Measurements from ENCODE around the gene WDR43.
"Not testable (repeated sequence)": the region's sequence is repeated elsewhere in the genome, so short reads cannot be mapped to it uniquely, and the experiment has no call there.

The WDR43 gene

DNA sequence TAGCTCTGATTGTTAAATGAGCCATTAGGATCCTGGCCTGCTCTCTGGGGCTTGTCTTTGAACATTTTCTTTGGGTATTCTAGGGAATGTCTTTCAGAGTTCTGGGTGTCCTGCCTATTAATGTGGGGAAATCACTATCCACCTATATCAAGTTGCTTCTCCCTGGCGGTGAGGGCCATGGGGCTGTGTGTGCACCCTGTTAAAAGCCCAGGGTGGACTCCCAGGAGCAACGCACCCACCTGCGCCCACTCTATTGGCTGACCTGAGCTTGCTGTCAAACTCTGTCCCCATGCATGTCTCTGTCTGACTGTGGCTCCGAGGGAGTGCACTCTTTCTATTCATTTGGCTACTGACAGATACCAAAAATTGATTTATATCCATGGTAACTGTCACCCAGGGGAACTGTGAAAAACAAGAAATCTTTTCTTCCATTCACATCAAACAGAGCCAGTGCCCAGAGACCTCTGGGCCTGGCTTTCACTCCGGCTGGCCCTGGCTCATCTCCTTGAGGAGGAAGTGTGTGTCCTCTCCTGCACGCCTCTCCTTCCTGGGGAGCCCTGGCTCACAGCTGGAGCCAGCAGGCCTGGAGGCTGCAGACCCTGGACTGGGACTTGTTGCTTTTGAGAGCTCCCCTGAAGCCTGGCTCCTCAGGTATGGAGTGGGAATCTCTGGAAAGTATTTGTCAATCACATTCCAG is 76.1 kb downstream of the WDR43 start:
- DNase-seq = no peak

DNA sequence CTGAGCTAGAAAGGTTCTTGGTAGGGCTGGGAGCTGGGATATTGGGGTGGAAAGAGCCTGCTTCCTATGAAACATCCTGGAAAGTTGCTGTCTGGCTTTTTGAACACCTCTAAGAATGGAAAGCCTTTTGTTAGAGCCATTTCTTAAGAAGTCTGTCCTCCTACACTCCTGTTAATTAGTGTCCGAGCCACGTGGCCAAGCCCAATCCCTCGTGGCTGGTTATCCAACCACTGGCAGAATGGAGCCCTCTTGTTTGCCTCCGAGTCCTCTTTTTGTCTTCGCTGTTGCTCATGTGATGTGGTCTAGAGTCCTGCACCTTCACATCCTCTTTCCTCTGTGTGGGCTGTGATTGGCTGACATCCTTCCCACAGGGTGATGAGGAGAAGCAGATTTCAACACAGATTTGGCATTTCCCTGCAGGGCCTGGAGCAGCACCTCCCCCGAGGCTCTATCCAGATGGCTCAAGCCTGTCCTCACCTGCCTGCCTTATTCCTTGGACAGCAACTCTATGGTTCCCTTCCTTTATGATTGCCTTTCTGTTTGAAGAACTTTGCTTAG is 78.4 kb downstream of the WDR43 start:
- DNase-seq = no peak

DNA sequence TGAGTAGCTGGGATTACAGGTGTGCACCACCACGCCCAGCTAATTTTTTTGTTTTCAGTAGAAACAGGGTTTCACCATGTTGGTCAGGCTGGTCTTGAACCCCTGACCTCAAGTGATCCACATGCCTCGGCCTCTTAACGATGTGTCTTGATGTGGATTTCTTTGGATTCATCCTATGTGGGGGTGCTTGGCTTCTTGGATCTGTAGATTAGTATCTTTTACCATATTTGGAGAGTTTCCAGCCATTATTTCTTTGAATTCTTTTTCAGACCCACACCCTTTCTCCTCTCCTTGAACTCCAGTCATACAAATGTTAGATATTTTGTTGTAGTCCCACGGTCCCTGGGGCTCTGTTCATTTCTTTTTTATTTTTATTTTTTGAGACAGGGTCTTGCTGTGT is 79.8 kb downstream of the WDR43 start:
- no peak for DNase-seq

DNA sequence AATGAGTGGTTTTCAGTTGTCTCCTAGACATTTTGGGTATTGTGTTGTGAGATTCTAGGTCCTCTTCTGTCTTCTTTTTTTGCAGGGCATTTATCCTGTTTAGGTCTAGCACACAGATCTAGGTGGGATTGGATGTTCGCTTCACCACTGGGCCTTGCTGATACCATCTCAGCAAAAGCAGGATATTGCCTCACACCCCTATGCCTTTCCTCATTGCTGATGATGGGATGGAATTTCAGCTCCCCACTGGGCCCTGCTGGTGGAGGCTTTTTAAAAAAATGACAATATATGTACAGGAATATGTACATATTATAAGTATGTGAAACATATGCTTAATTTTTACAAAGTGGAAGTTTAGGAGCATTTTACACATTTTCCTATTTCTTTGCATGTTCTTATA is 81.2 kb downstream of the WDR43 start:
- DNase-seq = no peak

DNA sequence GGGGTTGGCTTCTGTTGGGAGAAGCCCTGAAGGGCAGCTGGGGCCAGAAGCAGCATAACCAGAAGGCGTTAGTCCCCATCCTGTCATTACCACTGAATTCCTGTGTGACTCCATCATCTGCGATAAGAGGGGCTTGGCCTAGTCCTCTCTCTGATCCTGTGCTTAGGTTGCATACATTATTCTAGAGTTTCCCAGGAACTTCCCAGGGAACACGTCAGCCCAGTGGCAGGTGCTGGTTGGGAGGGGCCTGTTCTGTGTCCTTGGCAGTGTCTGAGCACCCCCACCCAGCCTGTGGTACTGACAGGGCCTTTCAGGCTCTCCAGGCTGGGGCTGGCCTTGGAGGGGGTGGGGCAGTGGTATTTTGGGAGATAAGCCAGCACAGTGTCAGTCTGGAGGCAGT is 82.1 kb downstream of the WDR43 start:
- DNase-seq = no peak

DNA sequence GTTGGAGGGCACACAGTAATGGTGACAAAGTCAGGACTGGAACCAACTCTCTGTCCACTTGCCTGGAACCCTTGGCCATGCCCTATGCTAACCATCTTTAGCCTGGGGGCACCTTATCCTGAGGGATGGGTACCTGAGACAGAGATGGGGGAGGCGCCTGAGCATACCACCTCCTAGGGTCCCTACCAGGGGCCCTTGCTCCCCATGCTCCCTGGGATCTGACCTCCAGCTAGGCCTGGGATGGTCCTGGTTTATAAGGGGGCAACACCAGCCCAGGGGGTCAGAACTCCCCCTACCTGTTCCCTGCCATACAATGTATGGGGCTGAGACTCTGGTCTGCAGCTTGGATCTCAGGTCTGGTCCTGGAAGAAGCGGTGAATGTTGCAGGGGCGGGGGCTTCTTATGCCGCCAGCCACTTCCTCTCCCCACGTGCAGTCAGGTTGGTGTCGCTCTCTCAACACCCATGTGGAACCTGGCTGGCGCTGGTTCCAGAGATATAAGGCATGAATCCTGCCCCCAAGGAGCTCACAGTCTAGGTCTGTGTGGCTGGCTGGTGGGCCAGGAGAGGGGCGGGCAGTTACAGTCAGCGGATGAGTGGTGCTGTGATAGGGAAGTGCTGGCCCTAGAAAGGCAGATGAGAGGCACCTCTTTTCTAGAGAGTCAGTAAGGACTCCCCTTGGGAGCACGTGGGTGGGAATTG is 82.9 kb downstream of the WDR43 start:
- no peak for DNase-seq

DNA sequence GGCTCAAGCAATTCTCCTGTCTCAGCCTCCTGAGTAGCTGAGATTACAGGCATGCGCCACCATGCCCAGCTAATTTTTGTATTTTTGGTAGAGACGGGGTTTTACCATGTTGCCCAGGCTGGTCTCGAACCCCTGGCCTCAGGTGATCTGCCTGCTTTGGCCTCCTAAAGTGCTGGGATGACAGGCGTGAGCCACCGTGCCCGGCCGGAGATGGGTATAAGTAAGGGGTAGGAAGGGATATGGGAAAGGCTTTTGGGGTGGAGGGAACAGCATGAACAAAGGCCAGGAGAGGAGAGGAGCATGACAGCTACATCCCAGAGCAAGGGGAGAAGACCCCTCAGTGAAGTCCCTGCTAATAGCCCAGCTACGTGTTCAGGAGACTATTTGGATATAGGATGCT is 83.5 kb downstream of the WDR43 start:
- DNase-seq = not testable (repeated sequence)

DNA sequence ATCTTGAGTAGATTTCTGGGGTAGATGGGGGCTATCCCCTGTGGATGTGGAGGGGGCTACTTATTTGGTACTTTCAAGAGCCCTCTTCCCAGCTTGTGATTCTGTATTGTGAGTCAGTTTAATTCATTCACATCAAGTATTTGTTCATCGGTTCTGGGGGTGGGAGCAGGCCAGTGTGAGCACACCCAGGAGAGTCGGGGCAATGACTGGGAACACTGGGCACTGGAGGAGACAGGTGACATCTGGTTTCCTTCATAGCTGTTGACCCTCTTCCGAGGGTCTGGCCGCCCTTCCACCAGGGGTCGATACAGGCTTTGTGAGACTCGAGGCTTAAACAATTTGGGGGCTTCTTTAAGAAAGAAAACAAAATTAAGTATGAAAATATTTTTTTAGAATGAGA is 84.1 kb downstream of the WDR43 start:
- no peak for DNase-seq

DNA sequence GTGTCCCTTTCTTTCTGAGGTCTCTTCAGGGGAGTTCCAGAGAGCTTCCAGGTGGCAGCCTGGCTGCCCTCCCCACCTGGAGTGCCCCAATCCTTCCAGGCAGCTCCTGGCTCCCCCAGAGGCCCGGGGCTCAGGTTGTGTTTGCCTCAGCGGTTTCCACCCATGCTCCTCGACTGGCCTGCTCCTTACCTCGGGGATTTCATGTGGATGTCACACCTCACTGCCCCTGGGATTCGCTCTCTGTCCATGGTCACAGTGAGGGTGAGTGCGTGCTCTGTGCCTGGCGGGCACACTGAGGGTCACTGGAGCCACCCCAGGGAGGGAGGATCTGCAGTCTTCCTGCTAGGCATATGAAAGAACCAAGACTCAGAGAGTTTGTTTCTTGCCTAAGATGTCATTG is 84.6 kb downstream of the WDR43 start:
- DNase-seq = no peak

DNA sequence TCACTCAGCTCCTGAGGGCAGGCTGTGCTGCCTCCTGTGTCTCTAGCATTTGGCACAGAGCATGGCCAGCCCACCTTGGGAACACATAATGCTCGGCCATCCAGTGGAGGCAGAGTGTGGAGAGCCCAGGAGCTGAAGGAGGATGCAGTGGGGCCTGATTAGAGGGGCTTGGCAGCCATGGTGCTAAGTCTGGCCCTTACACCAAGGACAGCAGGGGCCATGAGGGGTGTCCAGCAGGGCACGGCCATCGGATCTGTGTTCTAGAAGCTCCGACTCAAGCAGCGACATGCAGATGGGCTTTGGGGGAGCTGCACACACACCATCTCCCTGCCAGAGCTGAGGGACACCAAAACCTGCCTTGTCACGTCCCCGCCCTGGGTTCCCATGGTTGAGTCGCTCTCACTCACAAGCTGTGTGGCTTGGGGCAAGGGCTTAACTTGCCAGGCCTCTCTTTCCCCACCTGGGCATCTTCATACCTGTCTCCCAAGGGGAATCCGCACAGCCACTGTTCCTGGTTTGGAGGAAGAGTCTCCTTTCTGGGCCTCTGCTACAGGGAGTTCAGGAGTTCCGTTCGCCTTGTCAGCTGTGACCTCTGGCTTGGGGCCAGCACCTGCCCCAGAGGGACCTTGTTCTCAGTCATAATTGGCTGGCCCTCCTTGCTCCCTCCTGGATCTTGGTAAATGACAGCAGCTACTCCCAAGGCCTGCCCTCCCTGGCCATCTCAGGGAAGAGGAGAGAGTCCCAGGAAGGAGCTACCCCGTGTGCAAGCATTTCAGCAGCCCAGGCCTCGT is 85.3 kb downstream of the WDR43 start:
- no peak for DNase-seq

DNA sequence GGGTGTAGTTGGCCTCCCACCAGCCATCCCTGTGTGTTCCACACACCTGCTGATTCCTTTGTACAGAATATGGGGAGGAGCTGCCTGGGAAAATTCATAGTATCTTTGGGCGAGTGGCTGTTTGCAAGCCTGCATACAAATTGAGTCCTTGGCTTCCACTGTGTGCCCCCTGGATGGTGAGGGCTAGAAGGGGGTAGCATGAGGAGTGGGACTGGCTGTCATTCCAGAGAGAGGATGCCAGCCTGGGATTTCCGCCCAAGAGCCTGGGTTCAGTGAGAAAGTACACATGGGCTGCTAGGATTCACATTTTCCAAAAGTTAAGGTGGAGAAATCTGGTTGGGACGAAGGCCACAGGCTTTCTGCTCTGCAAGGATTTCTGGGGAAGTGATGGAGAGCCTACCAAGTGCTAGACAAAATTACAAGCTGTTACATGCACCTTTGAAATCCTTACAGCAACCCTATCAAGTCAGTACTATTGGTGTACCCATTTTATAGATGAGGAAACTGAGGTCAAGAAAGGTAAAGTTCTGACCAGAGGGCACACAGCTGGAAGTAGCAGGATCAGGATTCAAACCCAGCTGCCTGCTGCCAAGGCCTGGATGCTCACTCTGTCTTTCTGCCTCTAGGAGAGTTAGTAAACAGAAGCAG is 86.0 kb downstream of the WDR43 start:
- no peak for DNase-seq

DNA sequence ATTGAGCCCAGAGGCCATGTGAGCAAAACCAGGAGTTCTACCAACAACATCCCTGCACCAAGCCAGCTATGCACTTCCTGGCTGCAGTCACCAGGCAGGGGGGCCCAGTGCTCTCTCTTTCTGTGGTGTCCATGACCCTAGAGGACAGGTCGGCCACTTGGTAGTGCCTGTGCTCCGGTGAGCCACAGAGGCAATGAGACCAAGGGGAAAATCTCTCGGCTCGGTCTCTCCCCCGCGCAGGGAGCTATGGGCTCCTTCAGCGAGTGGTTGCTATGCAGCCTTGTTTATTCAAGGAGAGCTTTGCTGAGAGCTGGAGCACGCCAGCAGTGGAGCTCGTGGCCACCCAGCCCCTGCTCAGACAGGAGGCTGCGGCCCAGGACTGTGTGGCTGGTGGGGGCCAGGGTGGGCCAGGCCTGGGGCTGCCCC is 86.6 kb downstream of the WDR43 start, which contains the start of gene TOGARAM2:
TSS of gene TOGARAM2 (plus strand) at position 283 of the 426 bp plus-strand sequence. CDS start 13,537 bp downstream, outside the sequence.
- DNase-seq = no peak

DNA sequence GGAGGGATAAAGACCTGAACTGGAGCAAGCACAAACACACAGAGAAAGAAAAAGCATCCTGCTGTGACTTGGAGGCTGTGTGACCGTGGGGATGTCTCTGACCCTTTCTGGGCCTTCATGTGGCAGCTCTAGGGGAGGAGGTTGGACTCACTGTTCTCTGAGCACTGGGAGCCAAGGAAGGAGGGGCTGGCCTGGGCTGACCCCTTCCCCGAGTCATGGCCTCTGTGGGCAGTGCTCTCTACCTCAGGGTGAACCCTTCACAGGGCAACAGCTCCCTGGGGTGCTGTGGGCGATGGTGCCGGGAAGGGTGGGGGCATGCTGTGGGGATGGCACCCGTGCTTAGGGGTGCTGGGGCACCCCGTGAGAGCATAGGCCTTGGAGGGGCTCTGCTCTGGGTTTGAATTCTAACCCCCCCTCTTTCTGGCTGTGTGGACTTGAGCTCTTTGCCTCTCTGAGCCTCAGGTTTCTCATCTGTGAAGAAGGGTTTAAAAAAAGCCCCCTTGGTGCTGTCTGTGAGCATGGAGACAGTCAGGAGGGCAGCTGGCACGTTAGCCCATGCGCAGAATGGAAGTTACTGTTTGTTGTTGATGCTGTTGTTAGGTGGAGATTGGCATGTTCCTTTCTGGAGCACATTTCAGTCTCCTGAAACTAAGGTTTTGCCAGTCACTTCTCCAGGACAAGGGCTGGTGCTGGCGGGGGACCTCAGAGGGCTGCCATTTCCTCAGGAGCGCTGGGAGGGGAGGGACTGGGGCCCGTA is 87.3 kb downstream of the WDR43 start:
- DNase-seq = no peak

DNA sequence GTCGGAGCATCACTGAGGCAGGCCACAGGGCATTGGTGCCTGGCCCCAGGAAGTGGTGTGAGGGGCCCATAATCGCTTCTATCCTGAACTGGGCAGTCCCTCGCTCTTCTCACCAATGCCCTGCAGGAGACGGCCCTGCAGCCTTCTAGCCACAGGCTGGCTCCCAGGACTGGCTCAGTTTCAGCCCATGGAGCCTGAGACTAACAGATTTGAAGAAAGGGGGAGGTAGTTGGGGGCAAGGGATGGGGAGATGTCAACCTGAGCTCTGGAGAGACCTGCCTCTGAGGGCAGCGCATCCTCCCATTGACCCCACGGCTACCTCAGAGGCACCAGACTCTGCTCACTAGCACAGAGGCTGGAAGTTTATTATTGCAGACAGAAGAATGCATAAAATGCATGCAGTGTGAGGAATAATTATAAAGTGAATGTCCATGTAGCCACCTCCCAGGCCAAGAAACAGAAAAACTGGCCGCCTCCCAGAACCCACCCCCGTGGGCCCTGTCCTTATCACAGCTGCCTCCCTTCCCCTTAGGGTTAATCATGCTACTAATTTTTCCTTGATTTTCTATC is 88.0 kb downstream of the WDR43 start:
- DNase-seq = no peak

DNA sequence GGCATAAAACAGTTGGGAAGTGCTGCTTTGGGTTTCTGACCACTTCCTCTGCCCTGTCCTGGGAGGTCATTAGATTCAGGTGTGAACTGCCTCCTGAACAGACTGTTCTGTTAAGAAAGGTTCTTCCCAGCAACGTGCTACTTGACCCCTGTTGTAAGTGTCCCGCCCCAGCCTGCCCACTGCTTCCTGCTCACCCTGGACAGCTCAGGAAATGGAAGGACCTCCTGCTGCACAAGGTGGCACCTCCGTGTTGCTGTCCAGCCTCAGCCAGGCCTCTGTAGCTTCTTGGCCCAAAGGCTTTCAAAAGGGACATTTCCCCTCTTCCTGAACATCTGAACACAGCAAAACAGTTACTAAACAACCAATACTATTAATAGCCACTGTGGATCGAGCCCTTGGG is 92.0 kb downstream of the WDR43 start:
- DNase-seq = no peak

DNA sequence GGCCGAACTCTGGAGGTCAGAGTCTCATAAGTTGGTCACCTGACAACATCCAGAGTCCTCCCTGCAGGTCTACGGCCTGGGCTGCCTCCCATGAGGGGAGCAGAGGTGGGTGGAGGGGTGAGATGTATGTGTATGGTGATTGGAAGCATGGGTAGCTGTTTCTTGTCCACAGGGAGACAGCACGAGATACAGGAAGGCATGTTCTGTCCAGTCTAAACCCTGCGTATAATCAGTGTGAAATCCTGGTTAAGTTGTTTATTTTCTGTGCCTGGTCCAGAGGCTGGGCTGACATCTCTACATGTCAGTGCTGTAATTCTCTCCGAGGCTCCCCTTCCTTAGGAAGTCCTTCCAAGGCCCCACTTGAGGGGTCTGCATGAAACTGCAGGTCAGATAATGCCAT is 95.5 kb downstream of the WDR43 start:
- no peak for DNase-seq

DNA sequence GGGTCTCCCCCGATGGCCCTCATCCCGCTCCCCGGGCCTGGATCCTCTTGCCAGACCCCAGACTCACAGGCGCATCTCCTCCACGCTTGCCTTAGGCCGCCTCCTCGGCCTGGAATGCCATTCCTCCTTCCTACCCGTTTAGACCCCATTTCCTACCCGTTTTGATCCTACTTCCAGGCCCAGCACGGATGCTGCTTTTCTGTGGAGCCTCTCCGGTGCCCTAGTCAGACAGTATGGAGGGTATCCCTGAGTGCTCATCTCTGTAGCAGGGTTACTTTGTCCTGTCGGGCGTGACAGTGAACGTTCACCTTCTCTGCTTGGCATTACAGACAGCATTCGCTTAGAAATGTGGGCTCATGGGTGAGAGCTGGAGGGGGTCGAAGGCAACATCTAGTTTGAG is 96.0 kb downstream of the WDR43 start:
- DNase-seq = no peak

DNA sequence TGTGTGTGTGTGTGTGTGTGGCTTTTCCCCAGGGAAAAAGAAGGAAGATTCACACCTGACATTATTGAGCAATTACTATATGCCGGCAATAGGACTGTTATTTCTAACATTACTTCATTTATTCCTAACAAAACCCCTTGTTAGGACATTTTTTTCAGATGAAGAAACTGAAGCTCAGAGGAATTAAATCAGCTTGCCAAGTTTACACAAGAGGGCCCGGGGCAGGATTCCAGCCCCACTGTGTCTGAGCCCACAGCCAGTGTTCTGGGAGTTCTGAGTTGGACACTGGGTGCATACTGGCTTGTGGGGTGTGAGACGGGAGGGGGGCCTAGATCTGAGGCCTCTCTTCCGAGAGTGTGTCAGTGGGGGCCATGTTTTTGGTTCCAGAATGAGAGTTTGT is 96.6 kb downstream of the WDR43 start:
- no peak for DNase-seq

DNA sequence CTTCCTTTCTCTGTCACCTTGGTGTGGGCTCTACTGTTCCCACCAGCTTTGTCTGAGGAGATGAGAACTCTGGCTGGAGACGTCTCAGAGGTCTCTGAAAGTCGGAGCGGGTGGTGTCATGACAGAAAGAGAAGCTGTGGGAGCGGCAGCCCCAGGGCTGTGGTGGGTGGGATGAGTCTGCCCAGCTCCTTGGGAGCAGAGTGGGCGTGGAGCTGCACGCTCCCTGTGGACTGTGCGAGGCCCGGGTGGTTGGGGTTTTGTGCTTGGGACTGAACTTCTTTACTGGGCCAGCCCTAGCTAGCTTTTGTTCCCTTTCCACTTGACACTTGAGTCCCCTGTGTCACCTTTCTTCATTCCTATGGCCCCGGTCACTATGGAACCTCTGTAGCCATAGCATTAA is 97.0 kb downstream of the WDR43 start:
- DNase-seq = no peak

DNA sequence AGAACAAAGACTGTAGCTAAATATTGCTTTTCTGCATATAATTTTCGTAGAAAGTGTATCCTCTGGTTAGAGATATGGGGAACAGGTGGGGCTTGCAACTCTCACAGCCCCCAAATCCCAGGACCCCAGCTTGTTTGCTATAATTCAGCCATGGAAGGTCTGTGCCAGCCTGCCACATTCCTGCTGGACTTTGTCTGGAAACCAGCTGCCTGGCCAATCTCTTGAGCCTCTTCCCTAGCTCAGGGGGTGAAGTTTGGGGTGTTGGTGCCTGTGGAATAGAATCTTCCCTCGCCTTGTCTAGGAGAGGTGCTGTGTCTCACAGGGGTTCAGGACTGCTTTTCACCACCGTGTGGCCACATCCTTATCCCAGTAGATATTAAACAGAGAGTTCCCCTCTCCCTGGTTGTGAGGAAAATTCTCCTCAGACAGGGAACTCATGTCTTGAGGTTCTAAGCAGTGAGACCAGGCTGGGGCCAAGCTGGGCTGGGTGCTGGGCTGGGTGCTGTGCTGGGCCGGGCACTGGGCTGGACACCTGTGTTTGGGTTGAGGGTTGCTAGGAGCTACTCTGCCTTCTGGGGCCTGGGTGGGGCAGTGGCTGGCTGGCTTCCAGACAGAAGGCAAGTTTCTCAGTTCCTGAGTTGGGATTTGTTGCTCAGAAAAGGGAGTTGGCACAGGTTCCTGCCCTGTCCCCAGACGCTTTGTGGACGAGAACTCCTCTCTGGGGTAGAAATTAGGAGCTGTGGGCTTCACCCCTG is 98.9 kb downstream of the WDR43 start:
- no peak for DNase-seq

DNA sequence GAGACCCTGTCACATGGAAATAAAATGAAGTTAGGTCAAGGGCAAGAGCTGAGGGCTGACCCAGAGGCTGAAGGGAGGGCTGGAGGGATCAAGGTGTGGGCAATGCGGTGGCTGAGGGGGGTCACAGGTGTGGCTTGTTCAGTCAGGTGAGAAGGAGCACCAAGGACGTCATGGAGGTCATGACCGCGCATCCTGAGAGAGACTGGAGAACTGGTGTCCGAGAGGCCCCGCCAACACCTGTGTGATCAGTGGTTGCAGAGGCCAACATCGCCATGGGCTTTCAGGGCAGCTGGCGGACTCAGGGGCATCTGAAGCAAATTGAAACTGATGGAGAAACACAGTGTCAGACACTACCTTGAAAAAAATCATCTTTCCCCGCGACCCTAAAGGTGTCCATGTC is 99.6 kb downstream of the WDR43 start:
- no peak for DNase-seq

All from activated CD4-positive, alpha-beta T cell treated with anti-CD3 and anti-CD28 coated beads, Interleukin-2, amount 50 U/mL, for 48 hours (primary cell).